Endothelial cell of umbilical vein (primary cell): ENCODE data around the gene TGM6. TPM values are rescaled to one million over a fixed set of nuclear protein-coding genes. Genes with fewer than 3 reads are reported as not detected.

Source experiments
- BruUV-seq: library from RNA; stranded (reverse); fragments of 400-500 nt; replicated peaks from 2 replicates; lab custom pipeline; 2021; lab: Mats Ljungman, UMichigan
- CTCF ChIA-PET: fragments of 300-600, 350-600 bp; sonication (Branson Sonifier 250); formaldehyde crosslinking; loops from one replicate; lab custom pipeline; 2021; ENCODE audit warnings: antibody characterized with exemption, inconsistent platforms; lab: Charles Lee
- POLR2A ChIA-PET: fragments of 300-600, 350-600 bp; sonication (Branson Sonifier 250); formaldehyde crosslinking; loops from one replicate; lab custom pipeline; 2021; ENCODE audit warnings: antibody characterized with exemption, inconsistent platforms; lab: Charles Lee
- DNase-seq: peaks from one replicate; pipeline ENCODE4 v3.0.0-alpha.2; 2011; ENCODE audit warnings: low read depth, low spot score
- FAIRE-seq: peaks from 2 replicates; lab custom pipeline; 2011; peaks lifted over from hg19 to GRCh38; lab: Jason Lieb, UNC
- H2AFZ ChIP-seq: 2 replicates; pipeline ENCODE4 v1.6.0; 2012; ENCODE audit warnings: low read depth, low read length, control low read depth, inconsistent platforms
- H3K27ac ChIP-seq: 2 replicates; pipeline ENCODE4 v1.5.1; 2011; ENCODE audit warnings: low read depth, mild to moderate bottlenecking, control low read depth, low read length, moderate library complexity; ENCODE audit not compliant: insufficient read depth
- H3K27me3 ChIP-seq, 2 experiments: 2 replicates each; pipeline versions ENCODE4 v1.6.0 to v1.6.1; 2011; ENCODE audit warnings: low read length in 2 of 2, mixed read lengths in 1 of 2; ENCODE audit not compliant: control insufficient read depth in 2 of 2, insufficient read depth in 2 of 2
- H3K36me3 ChIP-seq, 2 experiments: 2 replicates in 1 of 2; 3 replicates in 1 of 2; pipeline ENCODE4 v1.5.1; 2011; ENCODE audit warnings: low read length in 2 of 2, mild to moderate bottlenecking in 1 of 2, moderate library complexity in 1 of 2; ENCODE audit not compliant: control insufficient read depth in 2 of 2, insufficient read depth in 2 of 2; ENCODE audit errors: extremely low read depth in 1 of 2
- H3K4me1 ChIP-seq: 3 replicates; pipeline ENCODE4 v1.5.1; 2011; ENCODE audit warnings: mild to moderate bottlenecking, low read length; ENCODE audit not compliant: control insufficient read depth, insufficient read depth; ENCODE audit errors: extremely low read depth
- H3K4me2 ChIP-seq: 2 replicates; pipeline ENCODE4 v1.6.1; 2011; ENCODE audit warnings: low read length, control low read depth, mixed read lengths; ENCODE audit not compliant: insufficient read depth
- H3K4me3 ChIP-seq, 3 experiments: fragments of 200-600 bp in 1 of 3; sonication (generic), shearing (Covaris generic) in 1 of 3; replicated peaks in 1 of 3; 2 replicates each; pipeline ENCODE4 v1.5.1; 2011 to 2016; ENCODE audit warnings: control low read depth in 3 of 3, low read length in 3 of 3, mild to moderate bottlenecking in 2 of 3, inconsistent platforms in 1 of 3, low read depth in 1 of 3, moderate library complexity in 1 of 3; ENCODE audit not compliant: insufficient read depth in 1 of 3
- H3K79me2 ChIP-seq: 2 replicates; pipeline ENCODE4 v1.6.0; 2012; ENCODE audit warnings: low read length, inconsistent platforms; ENCODE audit not compliant: control insufficient read depth, insufficient read depth
- H3K9ac ChIP-seq: replicated peaks from 2 replicates; pipeline ENCODE3; 2011; ENCODE audit warnings: low read length, control low read depth; ENCODE audit not compliant: insufficient read depth; ENCODE audit errors: extremely low read depth
- H3K9me1 ChIP-seq: replicated peaks from 3 replicates; pipeline ENCODE4 v1.6.0; 2011; ENCODE audit warnings: mild to moderate bottlenecking, low read length; ENCODE audit not compliant: control insufficient read depth, insufficient read depth; ENCODE audit errors: extremely low read depth
- H3K9me3 ChIP-seq: replicated peaks from 2 replicates; pipeline ENCODE4 v1.5.1; 2012; ENCODE audit warnings: low read length, inconsistent platforms; ENCODE audit not compliant: control insufficient read depth, insufficient read depth
- H4K20me1 ChIP-seq: replicated peaks from 2 replicates; pipeline ENCODE3; 2011; ENCODE audit warnings: mild to moderate bottlenecking, low read length; ENCODE audit not compliant: control insufficient read depth, insufficient read depth; ENCODE audit errors: extremely low read depth
- CTCF ChIP-seq, 2 donors: IDR thresholded peaks; 1 replicate in 1 of 2; 2 replicates in 1 of 2; pipeline ENCODE4 v1.5.1; 2011; ENCODE audit warnings: low read length in 2 of 2, mild to moderate bottlenecking in 2 of 2, moderate library complexity in 2 of 2, control low read depth in 1 of 2, inconsistent platforms in 1 of 2, low read depth in 1 of 2; ENCODE audit not compliant: insufficient read depth in 1 of 2; ENCODE audit errors: extremely low read depth in 1 of 2
- EZH2 ChIP-seq: IDR thresholded peaks from 2 replicates; pipeline ENCODE4 v1.6.1; 2012; ENCODE audit warnings: borderline replicate concordance, low read depth, mild to moderate bottlenecking, moderate library complexity, low read length, inconsistent platforms; ENCODE audit not compliant: severe bottlenecking
- FOS ChIP-seq: IDR thresholded peaks from 2 replicates; pipeline ENCODE4 v1.6.1; 2011; ENCODE audit warnings: mild to moderate bottlenecking, low read length, moderate library complexity, borderline replicate concordance; ENCODE audit not compliant: insufficient read depth
- GATA2 ChIP-seq: IDR thresholded peaks from 2 replicates; pipeline ENCODE4 v1.7.0; 2011; ENCODE audit warnings: low read depth, mild to moderate bottlenecking, moderate library complexity, mixed read lengths, low read length; ENCODE audit not compliant: insufficient read length, insufficient read depth
- JUN ChIP-seq: IDR thresholded peaks from 2 replicates; pipeline ENCODE4 v1.6.1; 2011; ENCODE audit warnings: borderline replicate concordance, low read depth; ENCODE audit not compliant: insufficient read length, insufficient read depth
- MAX ChIP-seq: IDR thresholded peaks from 2 replicates; pipeline ENCODE4 v1.6.1; 2011; ENCODE audit not compliant: insufficient read depth, insufficient read length
- MYC ChIP-seq: IDR thresholded peaks from one replicate; pipeline ENCODE4 v1.6.1; 2011; ENCODE audit warnings: mild to moderate bottlenecking, low read depth, low read length
- POLR2A ChIP-seq: IDR thresholded peaks from 2 replicates; pipeline ENCODE4 v1.6.1; 2012; ENCODE audit warnings: low read depth, mild to moderate bottlenecking, control low read depth, low read length
- POLR2AphosphoS5 ChIP-seq: IDR thresholded peaks from 2 replicates; pipeline ENCODE4 v1.6.1; 2012; ENCODE audit warnings: low read depth, mild to moderate bottlenecking, control low read depth, low read length, moderate library complexity; ENCODE audit not compliant: insufficient read depth
- dilution Hi-C: fragments of 300-500 bp; cut with MboI; formaldehyde crosslinking; loops from one replicate; pipeline ENCODE4 v1.15.0; 2019; ENCODE audit warnings: low sequenced_read_pairs; ENCODE audit not compliant: extremely low pct_ligation_motif_present
- intact Hi-C: fragments of 100-400 bp; cut with micrococcal nuclease; formaldehyde crosslinking; loops from one replicate; pipeline ENCODE4 v1.10.0; 2022
- polyA plus RNA-seq, 4 experiments: library from polyadenylated mRNA; depleted of rRNA in 3 of 4; stranded (reverse) in 3 of 4; unstranded in 1 of 4; fragments of >200 nt; gene quantifications; 2 replicates each; pipeline versions ENCODE4 v1.2.1 to v1.2.3, GENCODE V29; 2011 to 2012; ENCODE audit warnings: missing spikeins in 1 of 4
- total RNA-seq: library from RNA; stranded (reverse); gene quantifications from 2 replicates; pipeline ENCODE4 v1.2.3, GENCODE V29; 2021

The TGM6 gene
- total and polyA plus RNA-seq, 2 donors (not counting 3 experiments of a cell fraction or from before 2014, with no cell fraction given): not detected

DNA sequence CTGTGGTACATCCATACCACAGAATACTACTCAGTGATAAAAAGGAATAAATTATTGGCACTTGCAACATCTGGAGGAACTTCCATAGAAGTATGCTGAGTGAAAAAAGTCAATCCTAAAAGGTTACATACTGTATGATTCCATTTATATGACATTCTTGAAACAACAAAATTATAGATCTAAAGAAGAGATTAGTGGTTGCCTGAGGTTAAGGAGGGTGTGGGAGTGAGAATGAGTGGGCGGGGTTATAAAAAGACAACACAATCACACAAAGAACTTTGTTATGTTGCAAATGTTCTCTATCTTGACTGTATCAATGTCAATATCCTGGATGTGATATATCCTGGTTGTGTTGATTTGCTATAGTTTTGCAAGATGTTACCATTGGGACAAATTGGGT, 68.7 kb downstream of the TGM6 start:
- intact Hi-C loops (no loop called here), dilution Hi-C loops (no loop called here)
- ChIA-PET POLR2A (no interaction called here), CTCF (interaction anchor here (4.8 kb wide), 1 partner anchor 242 kb away, joined by 55 read pairs; no protein-coding TSS in a partner anchor)
- Histone ChIP-seq H4K20me1 (no peaks in the 10 kb centered on the region), H3K27ac (no peak overlapping the region), H3K4me2 (no peak overlapping the region), H3K9me3 (no peaks in the 10 kb centered on the region), H3K27me3 (peaks cover 0 to 2% of the 10 kb centered on the region in 2 experiments), H3K9me1 (no peaks in the 10 kb centered on the region), H3K79me2 (no peaks in the 10 kb centered on the region), H2AFZ (no peak overlapping the region), H3K4me1 (no peaks in the 10 kb centered on the region), H3K36me3 (no peaks in the 10 kb centered on the region), H3K4me3 (no peak overlapping the region), H3K9ac (no peak overlapping the region)
- no peak for FAIRE-seq
- DNase-seq: no peak
- TF ChIP-seq GATA2 (no peak), POLR2AphosphoS5 (no peak), JUN (no peak), MYC (no peak), POLR2A (no peak)
- no TSS peak for BruUV-seq

GRCh38 chr20:2451422-2451821, 70.7 kb downstream of the TGM6 start:
- H3K4me2 ChIP-seq: no peak overlapping the region
- intact Hi-C loops (loop anchor here (5.0 to 10.0 kb wide), 2 partner anchors 347 to 484 kb away; partner anchors contain the start of gene STK35), dilution Hi-C loops (no loop called here)
- no peaks in the 10 kb centered on the region for H4K20me1 ChIP-seq
- ChIA-PET POLR2A (interaction anchor here (0.9 kb wide), 1 partner anchor 11 kb away, joined by 3 read pairs; no protein-coding TSS in a partner anchor), CTCF (interaction anchor here (1.1 to 4.8 kb wide), 8 partner anchors 11 to 255 kb away, joined by 3 to 55 read pairs (median 6); no protein-coding TSS in a partner anchor)
- H2AFZ ChIP-seq: no peak overlapping the region
- H3K27ac ChIP-seq: no peak overlapping the region
- H3K9me3 ChIP-seq: no peaks in the 10 kb centered on the region
- H3K36me3 ChIP-seq: no peaks in the 10 kb centered on the region
- no TSS peak for BruUV-seq
- H3K4me3 ChIP-seq: no peak overlapping the region
- DNase-seq: no peak
- FAIRE-seq: no peak
- H3K4me1 ChIP-seq: no peaks in the 10 kb centered on the region
- H3K9ac ChIP-seq: no peak overlapping the region
- H3K9me1 ChIP-seq: no peaks in the 10 kb centered on the region
- H3K27me3 ChIP-seq: no peaks in the 10 kb centered on the region
- H3K79me2 ChIP-seq: no peaks in the 10 kb centered on the region
- TF ChIP-seq FOS: no peak
- TF ChIP-seq CTCF (IDR thresholded peaks at IDR 0.05; ENCODE audit: extremely low read depth in 1 of 2, insufficient read depth in 1 of 2, low read depth in 1 of 2, low read length in 2 of 2): no peak
- no peak for TF ChIP-seq EZH2
- TF ChIP-seq GATA2: no peak
- no peak for TF ChIP-seq MAX
- no peak for TF ChIP-seq POLR2AphosphoS5
- no peak for TF ChIP-seq POLR2A
